HepG2 (cell line): ENCODE data around the gene ATP9B. TPM values are rescaled to one million over a fixed set of nuclear protein-coding genes. Genes with fewer than 3 reads are reported as not detected.
A peak's percentile ranks its signal among the peaks of the same experiment; 100 is the strongest.

Experiments used
- ATAC-seq: fragments of 200-7000 bp; cut with Tn5 transposase; 3 replicates; pipeline ENCODE4 v1.9.1; 2020; ENCODE audit warnings: mild to moderate bottlenecking, moderate library complexity
- Bru-seq: library from RNA; stranded (reverse); fragments of 400-500 nt; gene quantifications from one replicate; lab custom pipeline; 2021; lab: Mats Ljungman, UMichigan
- BruChase-seq, 2 experiments: library from RNA; stranded (reverse); fragments of 400-500 nt; gene quantifications; one replicate each; lab custom pipeline; 2021; lab: Mats Ljungman, UMichigan
- BruUV-seq: library from RNA; stranded (reverse); fragments of 400-500 nt; replicated peaks from 2 replicates; lab custom pipeline; 2021; lab: Mats Ljungman, UMichigan
- CTCF ChIA-PET: fragments of 300-600 bp; formaldehyde crosslinking; extraction: SDS; loops from one replicate; lab custom pipeline; 2021; ENCODE audit warnings: low total read pairs, inconsistent platforms, low intra/inter-chr PET ratio; lab: Yijun Ruan, JAX
- POLR2A ChIA-PET: fragments of 350-600 bp; sonication (Branson Sonifier 250); formaldehyde crosslinking; loops from one replicate; lab custom pipeline; 2020; ENCODE audit warnings: antibody characterized with exemption, inconsistent platforms; lab: Yijun Ruan, JAX
- DNase-seq: peaks from one replicate; pipeline ENCODE4 v3.0.0-alpha.2; 2015; ENCODE audit warnings: low spot score
- FAIRE-seq: peaks from 3 replicates; lab custom pipeline; 2011; peaks lifted over from hg19 to GRCh38; lab: Jason Lieb, UNC
- H2AFZ ChIP-seq: one replicate; pipeline ENCODE4 v1.6.1; 2011; ENCODE audit warnings: low read length, inconsistent platforms
- H3K27ac ChIP-seq: fragments of 300-600 bp; 3 replicates; pipeline ENCODE4 v1.8.0; 2011; ENCODE audit warnings: mixed run types, mild to moderate bottlenecking, mixed read lengths, low read length, inconsistent platforms; ENCODE audit not compliant: insufficient read depth; ENCODE audit errors: extremely low read length
- H3K27me3 ChIP-seq, 2 experiments: fragments of 200-600 bp in 1 of 2; 2 replicates in 1 of 2; 3 replicates in 1 of 2; pipeline versions ENCODE4 v1.6.0 to v1.8.0; 2011; ENCODE audit warnings: low read length in 2 of 2, mild to moderate bottlenecking in 2 of 2, moderate library complexity in 2 of 2, inconsistent platforms in 1 of 2; ENCODE audit not compliant: insufficient read depth in 2 of 2, control insufficient read depth in 1 of 2
- H3K36me3 ChIP-seq, 2 experiments: fragments of 200-600 bp in 1 of 2; replicated peaks in 1 of 2; 2 replicates in 1 of 2; 3 replicates in 1 of 2; pipeline versions ENCODE4 v1.5.1 to v1.8.0; 2011; ENCODE audit warnings: low read length in 2 of 2, inconsistent platforms in 1 of 2; ENCODE audit not compliant: insufficient read depth in 2 of 2, control insufficient read depth in 1 of 2
- H3K4me1 ChIP-seq: 2 replicates; pipeline ENCODE4 v1.5.1; 2012; ENCODE audit warnings: low read length, inconsistent platforms; ENCODE audit not compliant: insufficient read depth
- H3K4me2 ChIP-seq: 2 replicates; pipeline ENCODE4 v1.6.0; 2011; ENCODE audit warnings: low read depth, low read length, inconsistent platforms
- H3K4me3 ChIP-seq, 3 experiments: fragments of 200-600 bp in 1 of 3; sonication (generic), shearing (Covaris generic) in 1 of 3; replicated peaks in 1 of 3; 2 replicates each; pipeline ENCODE4 v1.5.1; 2011 to 2016; ENCODE audit warnings: low read length in 3 of 3, inconsistent platforms in 2 of 3, low read depth in 2 of 3, mild to moderate bottlenecking in 2 of 3, control low read depth in 1 of 3, mixed read lengths in 1 of 3; ENCODE audit not compliant: insufficient read depth in 1 of 3
- H3K79me2 ChIP-seq: one replicate; pipeline ENCODE4 v1.6.1; 2011; ENCODE audit warnings: low read length, inconsistent platforms; ENCODE audit not compliant: insufficient read depth
- H3K9ac ChIP-seq: 2 replicates; pipeline ENCODE4 v1.6.0; 2011; ENCODE audit warnings: mild to moderate bottlenecking, low read depth, low read length, inconsistent platforms; ENCODE audit not compliant: insufficient read depth
- H3K9me3 ChIP-seq: 2 replicates; pipeline ENCODE4 v1.5.1; 2012; ENCODE audit warnings: mild to moderate bottlenecking, low read length
- H4K20me1 ChIP-seq: 2 replicates; pipeline ENCODE4 v1.6.0; 2011; ENCODE audit warnings: inconsistent platforms, mild to moderate bottlenecking, low read length, moderate library complexity; ENCODE audit not compliant: insufficient read depth
- NFE2L2 ChIP-seq: fragments of 150-350 bp; IDR thresholded peaks from 2 replicates; pipeline ENCODE4 v1.6.1; 2014; ENCODE audit warnings: low read length
- ZBTB21 ChIP-seq: sonication (generic); formaldehyde crosslinking; IDR thresholded peaks from 2 replicates; pipeline ENCODE4 v1.4.0; 2020; ENCODE audit warnings: missing genetic modification reagents
- WGBS: methylation state at CpG from one replicate; pipeline ENCODE4 v1.1.6; 2017; ENCODE audit warnings: low lambda C conversion rate; 5-methylcytosine and 5-hydroxymethylcytosine counted together
- in situ Hi-C: cut with HindIII; loops from 2 replicates; pipeline ENCODE4 v1.10.0; 2017; ENCODE audit warnings: low pct_unique_long_range_greater_than_20kb; ENCODE audit not compliant: extremely low pct_ligation_motif_present
- intact Hi-C: fragments of 100-400 bp; cut with micrococcal nuclease; formaldehyde crosslinking; loops from one replicate; pipeline ENCODE4 v1.10.0; 2022; ENCODE audit not compliant: unreplicated experiment
- long read RNA-seq, 2 experiments: library from RNA in 1 of 2; library from polyadenylated mRNA in 1 of 2; stranded (forward) in 1 of 2; unstranded in 1 of 2; transcript quantifications; one replicate each; pipeline ENCODE4 v2.0.0, GENCODE V29; 2019 to 2022
- polyA minus RNA-seq, 3 experiments: library from RNA; depleted of rRNA, polyadenylated mRNA; stranded (reverse); fragments of >200 nt; gene quantifications; 2 replicates each; pipeline ENCODE4 v1.2.3, GENCODE V29; 2011; ENCODE audit warnings: low replicate concordance in 1 of 3
- polyA plus RNA-seq, 8 experiments: library from polyadenylated mRNA; depleted of rRNA in 3 of 8; stranded (reverse) in 7 of 8; unstranded in 1 of 8; fragments of >200 nt; fragmentation: Illumina TruSeq in 4 of 8; extraction: Trizol in 4 of 8; gene quantifications; 2 replicates each; pipeline versions ENCODE4 v1.2.1 to v1.2.3, GENCODE V29; 2011 to 2016; ENCODE audit warnings: low read depth in 4 of 8, missing spikeins in 1 of 8, mixed read lengths in 1 of 8; ENCODE audit not compliant: insufficient read depth in 1 of 8
- total RNA-seq, 5 experiments: library from RNA; depleted of rRNA; stranded (reverse); fragments of >200 nt; fragmentation: Illumina TruSeq; extraction: Trizol; gene quantifications; 2 replicates each; pipeline ENCODE4 v1.2.3, GENCODE V29; 2016; ENCODE audit warnings: low read depth in 1 of 5
- TF ChIP-seq, protein P1 (sequence below): sonication (generic); formaldehyde crosslinking; conservative IDR thresholded peaks from 2 replicates; pipeline ENCODE4 v1.8.0; 2022; ENCODE audit warnings: mild to moderate bottlenecking, moderate library complexity, missing genetic modification reagents
- TF ChIP-seq, protein P2 (sequence below): sonication (generic); formaldehyde crosslinking; IDR thresholded peaks from 2 replicates; pipeline ENCODE4 v1.5.1; 2020; ENCODE audit warnings: mild to moderate bottlenecking, missing genetic modification reagents, moderate library complexity
- TF ChIP-seq, protein P3 (sequence below): sonication (generic); formaldehyde crosslinking; IDR thresholded peaks from 2 replicates; pipeline ENCODE4 v1.9.0; 2021; ENCODE audit warnings: missing genetic modification reagents, mild to moderate bottlenecking, borderline replicate concordance
- TF ChIP-seq, protein P4 (sequence below): sonication (generic); formaldehyde crosslinking; conservative IDR thresholded peaks from 2 replicates; pipeline ENCODE4 v1.4.0; 2020; ENCODE audit warnings: missing genetic modification reagents

The ATP9B gene, protein sequence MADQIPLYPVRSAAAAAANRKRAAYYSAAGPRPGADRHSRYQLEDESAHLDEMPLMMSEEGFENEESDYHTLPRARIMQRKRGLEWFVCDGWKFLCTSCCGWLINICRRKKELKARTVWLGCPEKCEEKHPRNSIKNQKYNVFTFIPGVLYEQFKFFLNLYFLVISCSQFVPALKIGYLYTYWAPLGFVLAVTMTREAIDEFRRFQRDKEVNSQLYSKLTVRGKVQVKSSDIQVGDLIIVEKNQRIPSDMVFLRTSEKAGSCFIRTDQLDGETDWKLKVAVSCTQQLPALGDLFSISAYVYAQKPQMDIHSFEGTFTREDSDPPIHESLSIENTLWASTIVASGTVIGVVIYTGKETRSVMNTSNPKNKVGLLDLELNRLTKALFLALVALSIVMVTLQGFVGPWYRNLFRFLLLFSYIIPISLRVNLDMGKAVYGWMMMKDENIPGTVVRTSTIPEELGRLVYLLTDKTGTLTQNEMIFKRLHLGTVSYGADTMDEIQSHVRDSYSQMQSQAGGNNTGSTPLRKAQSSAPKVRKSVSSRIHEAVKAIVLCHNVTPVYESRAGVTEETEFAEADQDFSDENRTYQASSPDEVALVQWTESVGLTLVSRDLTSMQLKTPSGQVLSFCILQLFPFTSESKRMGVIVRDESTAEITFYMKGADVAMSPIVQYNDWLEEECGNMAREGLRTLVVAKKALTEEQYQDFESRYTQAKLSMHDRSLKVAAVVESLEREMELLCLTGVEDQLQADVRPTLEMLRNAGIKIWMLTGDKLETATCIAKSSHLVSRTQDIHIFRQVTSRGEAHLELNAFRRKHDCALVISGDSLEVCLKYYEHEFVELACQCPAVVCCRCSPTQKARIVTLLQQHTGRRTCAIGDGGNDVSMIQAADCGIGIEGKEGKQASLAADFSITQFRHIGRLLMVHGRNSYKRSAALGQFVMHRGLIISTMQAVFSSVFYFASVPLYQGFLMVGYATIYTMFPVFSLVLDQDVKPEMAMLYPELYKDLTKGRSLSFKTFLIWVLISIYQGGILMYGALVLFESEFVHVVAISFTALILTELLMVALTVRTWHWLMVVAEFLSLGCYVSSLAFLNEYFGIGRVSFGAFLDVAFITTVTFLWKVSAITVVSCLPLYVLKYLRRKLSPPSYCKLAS
- total RNA-seq (2016; rRNA removed; fragmentation: Illumina TruSeq; extraction: Trizol): 4.3 and 10.8 TPM in 2 replicates
- 19.2 and 23.0 TPM in 2 replicates for total RNA-seq (2016; cell fraction: cytosol; rRNA removed; fragmentation: Illumina TruSeq; extraction: Trizol; ENCODE audit: low read depth)
- 4.0 and 10.9 TPM in 2 replicates for total RNA-seq (2016; cell fraction: insoluble cytoplasmic fraction; rRNA removed; fragmentation: Illumina TruSeq; extraction: Trizol)
- total RNA-seq (2016; cell fraction: membrane; rRNA removed; fragmentation: Illumina TruSeq; extraction: Trizol): 7.6 and 9.0 TPM in 2 replicates
- 31.4 and 36.1 TPM in 2 replicates for total RNA-seq (2016; cell fraction: nucleus; rRNA removed; fragmentation: Illumina TruSeq; extraction: Trizol)
- 10.7 and 11.3 TPM in 2 replicates for polyA plus RNA-seq (2011; rRNA removed)
- 8.3 and 9.2 TPM in 2 replicates for polyA plus RNA-seq (2011; cell fraction: cytosol; rRNA removed)
- polyA plus RNA-seq (2011; cell fraction: nucleus; rRNA removed): 28.3 and 29.0 TPM in 2 replicates
- 6.2 and 6.9 TPM in 2 replicates for polyA plus RNA-seq (2012)
- 1.4 and 2.1 TPM in 2 replicates for polyA plus RNA-seq (2016; cell fraction: cytosol; fragmentation: Illumina TruSeq; extraction: Trizol; ENCODE audit: low read depth)
- 3.1 and 4.5 TPM in 2 replicates for polyA plus RNA-seq (2016; cell fraction: insoluble cytoplasmic fraction; fragmentation: Illumina TruSeq; extraction: Trizol; ENCODE audit: low read depth)
- polyA plus RNA-seq (2016; cell fraction: membrane; fragmentation: Illumina TruSeq; extraction: Trizol; ENCODE audit: low read depth): 2.1 and 3.2 TPM in 2 replicates
- 18.6 and 20.3 TPM in 2 replicates for polyA plus RNA-seq (2016; cell fraction: nucleus; fragmentation: Illumina TruSeq; extraction: Trizol; ENCODE audit: insufficient read depth, low read depth)
- polyA minus RNA-seq (2011; rRNA and poly(A)+ RNA removed; ENCODE audit: low replicate concordance): 19.4 and 72.1 TPM in 2 replicates
- 9.4 TPM in 2 replicates for polyA minus RNA-seq (2011; cell fraction: cytosol; rRNA and poly(A)+ RNA removed)
- polyA minus RNA-seq (2011; cell fraction: nucleus; rRNA and poly(A)+ RNA removed): 87.2 and 120 TPM in 2 replicates
- Bru-seq, nascent RNA: percentile 69 among the genes with signal in this experiment
- BruChase-seq, experiment 1, labeled RNA remaining after a 6-hour chase: percentile 55 among the genes with signal in this experiment
- percentile 61 among the genes with signal in this experiment for BruChase-seq, experiment 2, labeled RNA remaining after a 2-hour chase
- long read RNA-seq, experiment 1, partial matches to known transcripts: 2 of 3 reads
- long read RNA-seq, experiment 1, other reads (novel, unspliced or antisense): 1 of 3 reads
- long read RNA-seq, experiment 2, full-length matches to known transcripts: 2 of 10 reads
- long read RNA-seq, experiment 2, partial matches to known transcripts: 3 of 10 reads
- long read RNA-seq, experiment 2, other reads (novel, unspliced or antisense): 5 of 10 reads

DNA sequence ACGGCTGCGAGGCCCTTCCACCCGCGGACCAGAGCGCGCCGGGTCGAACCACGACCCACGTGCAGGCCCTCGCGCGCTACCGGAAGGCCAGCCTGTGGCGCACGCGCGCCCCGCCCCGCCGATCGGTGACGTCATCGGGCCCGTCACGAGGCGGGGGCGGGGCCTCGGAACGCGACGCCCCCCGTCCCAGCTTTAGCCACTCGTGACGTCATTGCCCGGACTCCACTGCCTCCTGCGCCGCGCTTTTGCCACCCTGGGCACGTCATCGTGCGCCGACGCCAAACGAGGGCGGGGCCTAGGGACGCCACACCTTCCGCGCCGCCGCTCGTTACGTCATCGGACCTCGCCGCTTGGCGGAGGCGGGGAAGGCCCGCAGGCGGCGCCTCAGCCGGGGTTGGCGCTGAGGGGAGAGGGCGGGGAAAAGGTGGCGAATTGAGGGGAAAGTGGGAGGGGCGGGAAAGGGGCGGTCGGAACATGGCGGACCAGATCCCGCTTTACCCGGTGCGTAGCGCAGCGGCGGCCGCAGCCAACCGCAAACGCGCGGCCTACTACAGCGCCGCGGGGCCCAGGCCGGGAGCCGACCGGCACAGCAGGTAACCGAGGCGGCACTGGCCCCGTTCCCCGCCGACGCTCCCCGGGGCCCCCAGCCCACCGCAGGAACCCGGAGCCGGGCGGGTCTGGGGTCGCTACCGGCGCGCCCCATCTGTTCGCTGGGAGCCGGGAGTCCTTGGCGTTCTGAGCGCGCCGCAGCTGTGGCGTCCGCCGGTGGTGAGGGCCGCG is at the start of gene ATP9B:
TSS of gene ATP9B (plus strand) at position 458 of the 780 bp plus-strand sequence. CDS start at position 475, 17 bp downstream.
- no CpG with 5 or more reads among the region's 112 CpGs for WGBS
- H3K27ac ChIP-seq: peak within 1 kb of the TSS; percentile 76
- no peaks in the 10 kb centered on the region for H3K9me3 ChIP-seq
- no peaks in the 10 kb centered on the region; a peak in 1 of 5 replicates for H3K27me3 ChIP-seq
- peak within 1 kb of the TSS; percentile 90 for H3K9ac ChIP-seq
- DNase-seq (peak; percentile 80), FAIRE-seq (peak; percentile 66), ATAC-seq (peak; percentile 95)
- no TSS peak for BruUV-seq
- H3K36me3 ChIP-seq: no peaks in the 10 kb centered on the region
- peak within 1 kb of the TSS; percentile 82 for H3K4me2 ChIP-seq
- peak within 1 kb of the TSS; percentile 70 for H2AFZ ChIP-seq
- intact Hi-C loops (no loop called here), in situ Hi-C loops (no loop called here)
- peak within 1 kb of the TSS; percentile 79 to 88 (median 82) for H3K4me3 ChIP-seq
- H3K79me2 ChIP-seq: peaks cover 25% of the 10 kb centered on the region
- H3K4me1 ChIP-seq: peaks cover 30% of the 10 kb centered on the region
- ChIA-PET POLR2A (no interaction called here), CTCF (no interaction called here)
- no peaks in the 10 kb centered on the region for H4K20me1 ChIP-seq
- TF ChIP-seq NFE2L2 (no peak), ZBTB21 (CRISPR knock-in tag) (peak; percentile 99)
- TF ChIP-seq, protein P1, sequence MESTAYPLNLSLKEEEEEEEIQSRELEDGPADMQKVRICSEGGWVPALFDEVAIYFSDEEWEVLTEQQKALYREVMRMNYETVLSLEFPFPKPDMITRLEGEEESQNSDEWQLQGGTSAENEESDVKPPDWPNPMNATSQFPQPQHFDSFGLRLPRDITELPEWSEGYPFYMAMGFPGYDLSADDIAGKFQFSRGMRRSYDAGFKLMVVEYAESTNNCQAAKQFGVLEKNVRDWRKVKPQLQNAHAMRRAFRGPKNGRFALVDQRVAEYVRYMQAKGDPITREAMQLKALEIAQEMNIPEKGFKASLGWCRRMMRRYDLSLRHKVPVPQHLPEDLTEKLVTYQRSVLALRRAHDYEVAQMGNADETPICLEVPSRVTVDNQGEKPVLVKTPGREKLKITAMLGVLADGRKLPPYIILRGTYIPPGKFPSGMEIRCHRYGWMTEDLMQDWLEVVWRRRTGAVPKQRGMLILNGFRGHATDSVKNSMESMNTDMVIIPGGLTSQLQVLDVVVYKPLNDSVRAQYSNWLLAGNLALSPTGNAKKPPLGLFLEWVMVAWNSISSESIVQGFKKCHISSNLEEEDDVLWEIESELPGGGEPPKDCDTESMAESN (CRISPR knock-in tag): peak; percentile 92; the same call in 1 of the 2 replicates
- TF ChIP-seq, protein P2, sequence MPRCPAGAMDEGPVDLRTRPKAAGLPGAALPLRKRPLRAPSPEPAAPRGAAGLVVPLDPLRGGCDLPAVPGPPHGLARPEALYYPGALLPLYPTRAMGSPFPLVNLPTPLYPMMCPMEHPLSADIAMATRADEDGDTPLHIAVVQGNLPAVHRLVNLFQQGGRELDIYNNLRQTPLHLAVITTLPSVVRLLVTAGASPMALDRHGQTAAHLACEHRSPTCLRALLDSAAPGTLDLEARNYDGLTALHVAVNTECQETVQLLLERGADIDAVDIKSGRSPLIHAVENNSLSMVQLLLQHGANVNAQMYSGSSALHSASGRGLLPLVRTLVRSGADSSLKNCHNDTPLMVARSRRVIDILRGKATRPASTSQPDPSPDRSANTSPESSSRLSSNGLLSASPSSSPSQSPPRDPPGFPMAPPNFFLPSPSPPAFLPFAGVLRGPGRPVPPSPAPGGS (CRISPR knock-in tag): peak; percentile 91
- TF ChIP-seq, protein P3, sequence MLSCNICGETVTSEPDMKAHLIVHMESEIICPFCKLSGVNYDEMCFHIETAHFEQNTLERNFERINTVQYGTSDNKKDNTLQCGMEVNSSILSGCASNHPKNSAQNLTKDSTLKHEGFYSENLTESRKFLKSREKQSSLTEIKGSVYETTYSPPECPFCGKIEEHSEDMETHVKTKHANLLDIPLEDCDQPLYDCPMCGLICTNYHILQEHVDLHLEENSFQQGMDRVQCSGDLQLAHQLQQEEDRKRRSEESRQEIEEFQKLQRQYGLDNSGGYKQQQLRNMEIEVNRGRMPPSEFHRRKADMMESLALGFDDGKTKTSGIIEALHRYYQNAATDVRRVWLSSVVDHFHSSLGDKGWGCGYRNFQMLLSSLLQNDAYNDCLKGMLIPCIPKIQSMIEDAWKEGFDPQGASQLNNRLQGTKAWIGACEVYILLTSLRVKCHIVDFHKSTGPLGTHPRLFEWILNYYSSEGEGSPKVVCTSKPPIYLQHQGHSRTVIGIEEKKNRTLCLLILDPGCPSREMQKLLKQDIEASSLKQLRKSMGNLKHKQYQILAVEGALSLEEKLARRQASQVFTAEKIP (CRISPR knock-in tag): no peak
- TF ChIP-seq, protein P4, sequence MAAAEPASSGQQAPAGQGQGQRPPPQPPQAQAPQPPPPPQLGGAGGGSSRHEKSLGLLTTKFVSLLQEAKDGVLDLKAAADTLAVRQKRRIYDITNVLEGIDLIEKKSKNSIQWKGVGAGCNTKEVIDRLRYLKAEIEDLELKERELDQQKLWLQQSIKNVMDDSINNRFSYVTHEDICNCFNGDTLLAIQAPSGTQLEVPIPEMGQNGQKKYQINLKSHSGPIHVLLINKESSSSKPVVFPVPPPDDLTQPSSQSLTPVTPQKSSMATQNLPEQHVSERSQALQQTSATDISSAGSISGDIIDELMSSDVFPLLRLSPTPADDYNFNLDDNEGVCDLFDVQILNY: no peak
